ENCODE results near the gene MUC2.

The MUC2 gene

GRCh38 chr11:1033016-1033798, 41.5 kb upstream of the MUC2 start:
- DNase-seq (ENCODE audit: extremely low read depth, low read depth): no peak

GRCh38 chr11:1034001-1034400, 40.7 kb upstream of the MUC2 start:
- no peak for DNase-seq (ENCODE audit: extremely low read depth, low read depth)
- no peak for TF ChIP-seq CTCF (IDR thresholded peaks at IDR 0.05; ENCODE audit: low read depth, low read length)

More at GRCh38 chr11:1033016-1033798, 41.5 kb upstream of the MUC2 start:
- TF ChIP-seq CTCF (IDR thresholded peaks at IDR 0.05; ENCODE audit: low read depth, low read length): no peak

GRCh38 chr11:1034456-1035295, 40.0 kb upstream of the MUC2 start:
- DNase-seq (ENCODE audit: extremely low read depth, low read depth): no peak
- TF ChIP-seq CTCF (IDR thresholded peaks at IDR 0.05; ENCODE audit: low read depth, low read length): no peak

GRCh38 chr11:1035577-1036283, 38.9 kb upstream of the MUC2 start:
- no peak for TF ChIP-seq CTCF (IDR thresholded peaks at IDR 0.05; ENCODE audit: low read depth, low read length)
- no peak for DNase-seq (ENCODE audit: extremely low read depth, low read depth)

- TF ChIP-seq CTCF (IDR thresholded peaks at IDR 0.05; ENCODE audit: low read depth, low read length): no peak
- no peak for DNase-seq (ENCODE audit: extremely low read depth, low read depth)
These were observed 38.3 kb upstream of the MUC2 start, which contains the start of gene MUC6 for GRCh38 chr11:1036303-1036923. Gene MUC6 (minus strand): TSS chr11:1036718. CDS start chr11:1036655, 63 bp downstream.

GRCh38 chr11:1036931-1037330, 37.7 kb upstream of the MUC2 start:
- DNase-seq (ENCODE audit: extremely low read depth, low read depth): no peak
- no peak for TF ChIP-seq CTCF (IDR thresholded peaks at IDR 0.05; ENCODE audit: low read depth, low read length)

Data from AG09319 (cell line).